GM12892 (cell line): ENCODE measurements around the gene SLC2A4RG.

ENCODE experiments used
- POLR2A ChIP-seq: IDR thresholded peaks from 2 replicates; pipeline ENCODE4 v1.6.1; 2011; ENCODE audit warnings: low read depth, low read length, control low read depth
- POLR2AphosphoS5 ChIP-seq: IDR thresholded peaks from 2 replicates; pipeline ENCODE4 v1.6.1; 2011; ENCODE audit warnings: low read depth, low read length, control low read depth
- TAF1 ChIP-seq: IDR thresholded peaks from 2 replicates; pipeline ENCODE4 v1.6.1; 2011; ENCODE audit warnings: low read depth, mild to moderate bottlenecking, control low read depth, low read length, borderline replicate concordance

DNA sequence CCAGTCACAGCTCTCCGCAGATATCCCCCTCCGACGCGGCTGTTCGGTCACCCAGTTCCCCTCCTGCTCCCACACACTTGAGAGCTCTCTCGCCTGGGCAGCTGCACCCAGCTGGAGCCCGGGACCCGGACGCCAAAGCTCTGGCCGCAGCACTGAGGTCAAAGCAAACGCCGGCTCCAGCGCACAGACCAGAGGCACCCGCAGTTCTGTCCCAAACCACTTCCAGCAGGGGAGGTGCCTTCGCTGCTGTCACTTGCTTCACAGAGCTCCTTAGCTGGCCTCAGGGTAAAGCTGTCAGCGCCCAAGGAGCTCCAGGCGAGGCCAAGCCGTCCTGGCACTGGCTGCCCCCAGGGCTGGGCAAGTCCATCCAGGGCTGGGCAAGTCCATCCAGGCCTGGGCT is 27.9 kb downstream of the SLC2A4RG start:
- TF ChIP-seq POLR2A (no peak), POLR2AphosphoS5 (no peak), TAF1 (no peak)
